GM18511 (cell line): Measurements from ENCODE around the gene HOXD1.

Experiments used
- ATAC-seq: cut with Tn5 transposase; IDR thresholded peaks from one replicate; pipeline ENCODE4 v1.9.1; 2021; ENCODE audit warnings: mild to moderate bottlenecking, moderate library complexity; ENCODE audit not compliant: unreplicated experiment

Gene HOXD1

GRCh38 chr2:176152350-176153181 is 35.9 kb upstream of the HOXD1 start:
- no peak for ATAC-seq

- ATAC-seq: no peak
Observed at GRCh38 chr2:176154576-176155252, 33.8 kb upstream of the HOXD1 start.

- ATAC-seq: no peak
Observed at GRCh38 chr2:176155356-176156044, 33.0 kb upstream of the HOXD1 start.

GRCh38 chr2:176156301-176156806 is 32.1 kb upstream of the HOXD1 start:
- no peak for ATAC-seq

GRCh38 chr2:176156807-176157498 is 31.5 kb upstream of the HOXD1 start, which contains the start of gene HOXD3:
HOXD3 (plus strand) TSS chr2:176157307; CDS start chr2:176169115, 11,808 bp downstream.
- no peak for ATAC-seq

- ATAC-seq: no peak
Observed at GRCh38 chr2:176157499-176158185, 30.8 kb upstream of the HOXD1 start.

GRCh38 chr2:176158186-176158591 is 30.3 kb upstream of the HOXD1 start:
- ATAC-seq: no peak

GRCh38 chr2:176158855-176159662 is 29.4 kb upstream of the HOXD1 start:
- no peak for ATAC-seq

GRCh38 chr2:176159663-176160250 is 28.7 kb upstream of the HOXD1 start:
- ATAC-seq: no peak

GRCh38 chr2:176160251-176160985 is 28.1 kb upstream of the HOXD1 start:
- ATAC-seq: no peak

GRCh38 chr2:176160986-176161824 is 27.3 kb upstream of the HOXD1 start:
- no peak for ATAC-seq

GRCh38 chr2:176161825-176162626 is 26.4 kb upstream of the HOXD1 start:
- no peak for ATAC-seq

GRCh38 chr2:176162911-176163671 is 25.4 kb upstream of the HOXD1 start:
- ATAC-seq: no peak

GRCh38 chr2:176163672-176164056 is 24.8 kb upstream of the HOXD1 start:
- ATAC-seq: no peak

- no peak for ATAC-seq
Observed at GRCh38 chr2:176164201-176164600, 24.3 kb upstream of the HOXD1 start.
